ENCODE measurements around the gene FBLN1. TPM values are rescaled to one million over a fixed set of nuclear protein-coding genes. Genes with fewer than 3 reads are reported as not detected.

The FBLN1 gene
- 46.7 and 49.7 TPM in 2 replicates for total RNA-seq

GRCh38 chr22:45502215-45503049 is at the start of gene FBLN1:
Gene FBLN1 (plus strand): TSS chr22:45502883. CDS start chr22:45502986, 103 bp downstream.

Other genes with a start within 250 kb of the FBLN1 start
- gene UPK3A, start 217.9 kb upstream of the FBLN1 start, total RNA-seq: not detected in 2 replicates
- 8.3 and 20.9 TPM in 2 replicates for gene FAM118A, start 192.9 kb upstream of the FBLN1 start, total RNA-seq
- not detected in 2 replicates for gene SMC1B, start 89.3 kb upstream of the FBLN1 start, total RNA-seq
- gene RIBC2, start 89.2 kb upstream of the FBLN1 start, total RNA-seq: 0.42 and 0.46 TPM in 2 replicates
- 81.1 and 102 TPM in 2 replicates for gene ATXN10, start 169.0 kb downstream of the FBLN1 start, total RNA-seq